ENCODE results near the gene CABLES2.

CABLES2 gene

GRCh38 chr20:62350629-62351422 lies 56.3 kb downstream of the CABLES2 start:
- H3K27ac ChIP-seq = peak overlapping the region; percentile 19 to 95
- TF ChIP-seq, protein P1, sequence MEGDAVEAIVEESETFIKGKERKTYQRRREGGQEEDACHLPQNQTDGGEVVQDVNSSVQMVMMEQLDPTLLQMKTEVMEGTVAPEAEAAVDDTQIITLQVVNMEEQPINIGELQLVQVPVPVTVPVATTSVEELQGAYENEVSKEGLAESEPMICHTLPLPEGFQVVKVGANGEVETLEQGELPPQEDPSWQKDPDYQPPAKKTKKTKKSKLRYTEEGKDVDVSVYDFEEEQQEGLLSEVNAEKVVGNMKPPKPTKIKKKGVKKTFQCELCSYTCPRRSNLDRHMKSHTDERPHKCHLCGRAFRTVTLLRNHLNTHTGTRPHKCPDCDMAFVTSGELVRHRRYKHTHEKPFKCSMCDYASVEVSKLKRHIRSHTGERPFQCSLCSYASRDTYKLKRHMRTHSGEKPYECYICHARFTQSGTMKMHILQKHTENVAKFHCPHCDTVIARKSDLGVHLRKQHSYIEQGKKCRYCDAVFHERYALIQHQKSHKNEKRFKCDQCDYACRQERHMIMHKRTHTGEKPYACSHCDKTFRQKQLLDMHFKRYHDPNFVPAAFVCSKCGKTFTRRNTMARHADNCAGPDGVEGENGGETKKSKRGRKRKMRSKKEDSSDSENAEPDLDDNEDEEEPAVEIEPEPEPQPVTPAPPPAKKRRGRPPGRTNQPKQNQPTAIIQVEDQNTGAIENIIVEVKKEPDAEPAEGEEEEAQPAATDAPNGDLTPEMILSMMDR (IDR thresholded peaks at IDR 0.05) = no peak
- H3K4me3 ChIP-seq = no peak overlapping the region
- no peak for DNase-seq (ENCODE audit: low spot score)

GRCh38 chr20:62350098-62350628 lies 56.9 kb downstream of the CABLES2 start:
- peak overlapping the region; percentile 19 to 95 for H3K27ac ChIP-seq
- no peak for DNase-seq (ENCODE audit: low spot score)
- H3K4me3 ChIP-seq = no peak overlapping the region
- TF ChIP-seq, protein P1 (IDR thresholded peaks at IDR 0.05) = no peak

DNA sequence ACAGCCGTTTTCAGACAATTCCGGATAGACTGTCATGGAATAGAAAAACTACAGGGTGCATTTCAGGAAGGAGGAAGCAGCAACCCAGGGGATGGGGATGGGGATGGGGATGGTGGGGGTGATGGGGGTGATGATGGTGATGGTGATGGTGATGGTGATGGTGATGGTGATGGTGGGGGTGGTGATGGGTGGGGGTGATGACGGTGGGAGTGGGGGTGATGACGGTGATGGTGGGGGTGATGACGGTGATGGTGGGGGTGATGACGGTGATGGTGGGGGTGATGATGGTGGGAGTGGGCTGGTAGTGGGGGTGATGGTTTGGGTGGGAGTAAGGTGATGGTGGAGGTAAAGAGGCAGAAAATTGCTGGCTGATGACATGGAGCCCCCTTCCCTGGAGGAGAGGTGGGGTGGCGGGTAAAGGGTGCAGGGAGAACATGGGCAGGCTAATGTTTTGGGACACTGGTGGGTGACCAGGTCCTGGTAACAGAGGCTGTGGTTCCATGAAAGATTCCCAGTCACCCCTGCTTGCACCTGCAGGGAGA lies 57.5 kb downstream of the CABLES2 start:
- Histone ChIP-seq H3K4me3 (no peak overlapping the region), H3K27ac (peak overlapping the region in 1 of 2 donors; percentile 95)
- no peak for DNase-seq (ENCODE audit: low spot score)
- TF ChIP-seq, protein P1 (IDR thresholded peaks at IDR 0.05) = no peak

- Histone ChIP-seq H3K4me3 (no peak overlapping the region), H3K27ac (no peak overlapping the region)
- TF ChIP-seq, protein P1 (IDR thresholded peaks at IDR 0.05) = no peak
- DNase-seq (ENCODE audit: low spot score) = no peak
Observed at GRCh38 chr20:62348604-62349003, 58.5 kb downstream of the CABLES2 start.

DNA sequence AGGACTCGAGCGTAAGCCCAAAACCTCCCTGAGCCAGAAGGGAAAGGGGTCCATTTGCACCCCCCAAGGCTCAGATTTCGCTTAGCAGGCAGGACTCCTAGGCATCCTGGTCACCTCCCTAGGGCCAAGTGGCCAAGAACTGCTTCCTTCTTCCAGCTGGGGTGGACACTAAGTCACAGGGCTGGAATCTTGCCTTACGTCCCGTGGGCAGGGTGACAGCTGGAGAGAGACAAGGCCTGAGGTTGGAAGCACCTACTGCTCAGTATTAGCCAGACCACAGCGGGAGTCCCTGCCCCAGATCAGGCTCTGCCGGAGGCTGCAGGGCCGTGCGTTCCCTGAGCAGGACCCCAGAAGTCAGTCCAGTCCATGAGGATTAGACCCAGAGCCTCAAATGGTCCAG lies 59.6 kb downstream of the CABLES2 start:
- TF ChIP-seq, protein P1 (IDR thresholded peaks at IDR 0.05) = no peak
- Histone ChIP-seq H3K4me3 (no peak overlapping the region), H3K27ac (no peak overlapping the region)
- DNase-seq (ENCODE audit: low spot score) = no peak

DNA sequence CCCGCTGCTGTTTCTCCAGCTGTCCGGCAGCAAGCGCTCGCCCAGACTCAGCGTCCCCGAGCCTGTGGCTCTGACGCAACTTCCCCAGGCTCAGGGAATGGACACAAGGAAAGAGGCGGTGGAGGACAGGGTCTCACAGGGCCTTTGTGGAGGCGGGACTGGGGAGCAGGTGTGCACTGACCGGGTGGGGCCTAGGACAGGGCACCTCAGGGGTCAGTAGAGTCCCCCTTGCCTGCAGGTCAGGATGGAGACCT lies 60.0 kb downstream of the CABLES2 start:
- TF ChIP-seq, protein P1 (IDR thresholded peaks at IDR 0.05) = no peak
- no peak overlapping the region for H3K27ac ChIP-seq
- H3K4me3 ChIP-seq = no peak overlapping the region
- DNase-seq (ENCODE audit: low spot score) = no peak

Data from coronary artery (tissue), 2 donors.